Sigmoid colon (tissue), 4 donors: ENCODE measurements around the gene ZSWIM6.

Experiments used
- CTCF ChIP-seq, 4 experiments: fragments of 450-650 bp in 3 of 4; fragments of 200-600 bp in 1 of 4; IDR thresholded peaks; one replicate each; pipeline ENCODE4 v1.5.1; 2016 to 2019; ENCODE audit warnings: antibody characterized with exemption in 4 of 4, mild to moderate bottlenecking in 3 of 4, moderate library complexity in 2 of 4
- EP300 ChIP-seq, 4 donors: sonication (generic); formaldehyde crosslinking; IDR thresholded peaks; one replicate each; pipeline ENCODE4 v1.6.1; 2017; ENCODE audit warnings: antibody characterized with exemption in 4 of 4
- POLR2A ChIP-seq, 2 donors: fragments of 450-650 bp; IDR thresholded peaks; one replicate each; pipeline ENCODE4 v1.6.1; 2016; ENCODE audit warnings: antibody characterized with exemption in 2 of 2, mild to moderate bottlenecking in 2 of 2, moderate library complexity in 2 of 2

GRCh38 chr5:61464512-61464911, 132.5 kb downstream of the ZSWIM6 start:
- TF ChIP-seq CTCF (IDR thresholded peaks at IDR 0.05) (no peak), POLR2A (IDR thresholded peaks at IDR 0.05) (no peak), EP300 (IDR thresholded peaks at IDR 0.05) (no peak)
